H1 (cell line): ENCODE measurements around the gene PFKM. TPM values are rescaled to one million over a fixed set of nuclear protein-coding genes. Genes with fewer than 3 reads are reported as not detected.
A peak's percentile ranks its signal among the peaks of the same experiment; 100 is the strongest.

Source experiments
- CTCF ChIA-PET: fragments of 300-600 bp; sonication (Branson Sonifier 250); formaldehyde crosslinking; loops from one replicate; lab custom pipeline; 2021; ENCODE audit not compliant: partially characterized antibody; lab: Charles Lee
- POLR2A ChIA-PET: fragments of 300-600 bp; sonication (Branson Sonifier 250); formaldehyde crosslinking; loops from one replicate; lab custom pipeline; 2021; ENCODE audit warnings: inconsistent platforms; ENCODE audit not compliant: partially characterized antibody; lab: Charles Lee
- DNase-seq, 2 experiments: peaks; one replicate each; pipeline versions ENCODE4 v3.0.0 to v3.0.0-alpha.2; 2010 to 2022; ENCODE audit warnings: low spot score in 2 of 2, low read depth in 1 of 2, mixed read lengths in 1 of 2
- FAIRE-seq: peaks from 2 replicates; lab custom pipeline; 2011; peaks lifted over from hg19 to GRCh38; lab: Jason Lieb, UNC
- H2AFZ ChIP-seq: 2 replicates; pipeline ENCODE4 v1.8.1; 2012; ENCODE audit warnings: low read length, inconsistent platforms
- H2AK5ac ChIP-seq: 2 replicates; pipeline ENCODE4 v1.6.1; 2013; ENCODE audit warnings: low read depth, low read length
- H2BK120ac ChIP-seq: replicated peaks from 2 replicates; pipeline ENCODE3; 2013; ENCODE audit warnings: low read depth, low read length, inconsistent platforms
- H2BK12ac ChIP-seq: 2 replicates; pipeline ENCODE4 v1.6.1; 2013; ENCODE audit warnings: low read depth, low read length
- H2BK15ac ChIP-seq: 2 replicates; pipeline ENCODE4 v1.6.1; 2013; ENCODE audit warnings: low read length
- H2BK20ac ChIP-seq: 2 replicates; pipeline ENCODE4 v1.6.1; 2013; ENCODE audit warnings: low read length
- H2BK5ac ChIP-seq: 2 replicates; pipeline ENCODE4 v1.6.1; 2013; ENCODE audit warnings: low read depth, low read length
- H3K14ac ChIP-seq: 2 replicates; pipeline ENCODE4 v1.6.1; 2013; ENCODE audit warnings: inconsistent platforms; ENCODE audit not compliant: insufficient read length
- H3K18ac ChIP-seq: 2 replicates; pipeline ENCODE4 v1.6.1; 2013; ENCODE audit warnings: low read length; ENCODE audit errors: extremely low read depth
- H3K23ac ChIP-seq: 2 replicates; pipeline ENCODE4 v1.6.1; 2013; ENCODE audit warnings: inconsistent platforms; ENCODE audit not compliant: insufficient read length
- H3K23me2 ChIP-seq: 2 replicates; pipeline ENCODE4 v1.6.1; 2013; ENCODE audit warnings: low read depth, low read length
- H3K27ac ChIP-seq: 2 replicates; pipeline ENCODE4 v1.6.1; 2011; ENCODE audit warnings: low read depth, low read length, inconsistent platforms
- H3K27me3 ChIP-seq, 4 experiments: replicated peaks in 1 of 4; 1 replicate in 1 of 4; 2 replicates in 3 of 4; pipeline versions ENCODE4 v1.6.1 to v1.8.1; 2011 to 2013; ENCODE audit warnings: low read length in 3 of 4, mild to moderate bottlenecking in 3 of 4, inconsistent platforms in 2 of 4, mixed read lengths in 2 of 4, moderate library complexity in 1 of 4; ENCODE audit not compliant: control insufficient read depth in 3 of 4, insufficient read depth in 3 of 4; ENCODE audit errors: extremely low read depth in 1 of 4
- H3K36me3 ChIP-seq, 4 experiments: 2 replicates each; pipeline versions ENCODE4 v1.6.1 to v1.8.1; 2011 to 2013; ENCODE audit warnings: mild to moderate bottlenecking in 4 of 4, low read length in 3 of 4, moderate library complexity in 2 of 4, control low read depth in 1 of 4, inconsistent platforms in 1 of 4; ENCODE audit not compliant: insufficient read depth in 4 of 4, control insufficient read depth in 2 of 4
- H3K4ac ChIP-seq: replicated peaks from 2 replicates; pipeline ENCODE3; 2013; ENCODE audit warnings: low read length, low read depth, mixed read lengths, inconsistent platforms; ENCODE audit not compliant: insufficient read length
- H3K4me1 ChIP-seq, 4 experiments: replicated peaks in 1 of 4; 1 replicate in 1 of 4; 2 replicates in 3 of 4; pipeline versions ENCODE4 v1.6.1 to v1.8.1; 2011 to 2013; ENCODE audit warnings: low read length in 3 of 4, inconsistent platforms in 2 of 4, mixed read lengths in 1 of 4; ENCODE audit not compliant: insufficient read depth in 4 of 4, control insufficient read depth in 3 of 4
- H3K4me2 ChIP-seq, 2 experiments: 2 replicates each; pipeline versions ENCODE4 v1.6.1 to v1.8.1; 2011 to 2013; ENCODE audit warnings: low read depth in 2 of 2, low read length in 2 of 2, control low read depth in 1 of 2, inconsistent platforms in 1 of 2, mild to moderate bottlenecking in 1 of 2; ENCODE audit not compliant: insufficient read depth in 1 of 2
- H3K4me3 ChIP-seq, 4 experiments: fragments of 200-600, 300-600 bp in 1 of 4; sonication (generic), shearing (Covaris generic), sonication (Bioruptor Twin) in 1 of 4; 2 replicates each; pipeline versions ENCODE4 v1.5.1 to v1.8.1; 2011 to 2016; ENCODE audit warnings: low read length in 4 of 4, low read depth in 3 of 4, control low read depth in 2 of 4, inconsistent platforms in 2 of 4, mild to moderate bottlenecking in 2 of 4, mixed read lengths in 1 of 4, moderate library complexity in 1 of 4; ENCODE audit not compliant: insufficient read depth in 2 of 4; ENCODE audit errors: extremely low read depth in 1 of 4
- H3K56ac ChIP-seq: replicated peaks from 2 replicates; pipeline ENCODE3; 2013; ENCODE audit warnings: low read depth, mild to moderate bottlenecking, mixed read lengths, low read length, inconsistent platforms; ENCODE audit not compliant: insufficient read length
- H3K79me1 ChIP-seq: 2 replicates; pipeline ENCODE4 v1.6.1; 2013; ENCODE audit warnings: low read depth, low read length, control low read depth
- H3K79me2 ChIP-seq, 2 experiments: 2 replicates each; pipeline versions ENCODE4 v1.6.1 to v1.8.1; 2012 to 2013; ENCODE audit warnings: low read length in 2 of 2, mild to moderate bottlenecking in 2 of 2, inconsistent platforms in 1 of 2; ENCODE audit not compliant: insufficient read depth in 2 of 2, control insufficient read depth in 1 of 2
- H3K9ac ChIP-seq, 4 experiments: replicated peaks in 1 of 4; 1 replicate in 1 of 4; 2 replicates in 3 of 4; pipeline versions ENCODE4 v1.6.1 to v1.8.1; 2011 to 2013; ENCODE audit warnings: low read depth in 3 of 4, low read length in 3 of 4, control low read depth in 2 of 4, mild to moderate bottlenecking in 2 of 4, moderate library complexity in 2 of 4, inconsistent platforms in 1 of 4; ENCODE audit errors: extremely low read depth in 1 of 4
- H3K9me3 ChIP-seq, 2 experiments: 2 replicates each; pipeline versions ENCODE4 v1.6.1 to v1.8.1; 2012 to 2013; ENCODE audit warnings: mild to moderate bottlenecking in 2 of 2, moderate library complexity in 2 of 2, control low read depth in 1 of 2, inconsistent platforms in 1 of 2, low read depth in 1 of 2, low read length in 1 of 2, mixed read lengths in 1 of 2; ENCODE audit not compliant: insufficient read depth in 2 of 2
- H4K20me1 ChIP-seq, 2 experiments: replicated peaks in 1 of 2; 2 replicates each; pipeline versions ENCODE3 to v1.8.1; 2011 to 2013; ENCODE audit warnings: inconsistent platforms in 2 of 2, low read length in 2 of 2, mild to moderate bottlenecking in 1 of 2; ENCODE audit not compliant: insufficient read depth in 2 of 2, control insufficient read depth in 1 of 2
- H4K5ac ChIP-seq: 2 replicates; pipeline ENCODE4 v1.6.1; 2013; ENCODE audit warnings: low read length, low read depth, mixed read lengths, inconsistent platforms; ENCODE audit not compliant: insufficient read length
- H4K8ac ChIP-seq: 2 replicates; pipeline ENCODE4 v1.8.0; 2013; ENCODE audit warnings: mild to moderate bottlenecking, moderate library complexity, low read length, inconsistent platforms; ENCODE audit not compliant: insufficient read depth; ENCODE audit errors: extremely low read depth
- H4K91ac ChIP-seq: replicated peaks from 2 replicates; pipeline ENCODE3; 2013; ENCODE audit warnings: low read length, mixed read lengths, inconsistent platforms; ENCODE audit not compliant: insufficient read length
- BCL11A ChIP-seq, 2 experiments: IDR thresholded peaks; one replicate each; pipeline ENCODE4 v1.6.1; 2011; ENCODE audit warnings: low read depth in 2 of 2, low read length in 2 of 2, mild to moderate bottlenecking in 2 of 2
- BRCA1 ChIP-seq: IDR thresholded peaks from 2 replicates; pipeline ENCODE4 v1.6.1; 2012; ENCODE audit warnings: low read depth, low read length, improper control_type of control experiment
- CHD2 ChIP-seq: IDR thresholded peaks from 2 replicates; pipeline ENCODE4 v1.6.1; 2012; ENCODE audit warnings: low read length, improper control_type of control experiment
- PHF8 ChIP-seq: fragments of 200-600 bp; sonication (generic); conservative IDR thresholded peaks from 2 replicates; pipeline ENCODE4 v1.7.1; 2012; ENCODE audit warnings: low read depth, mild to moderate bottlenecking, inconsistent platforms, low read length, moderate library complexity
- RNF2 ChIP-seq: fragments of 200-900, 300-1000 bp; sonication (generic); IDR thresholded peaks from 2 replicates; pipeline ENCODE4 v1.7.1; 2016; ENCODE audit warnings: borderline replicate concordance, low read depth, mild to moderate bottlenecking, antibody characterized with exemption, low read length; ENCODE audit not compliant: poor library complexity, severe bottlenecking; ENCODE audit errors: missing control alignments
- SRF ChIP-seq: IDR thresholded peaks from 2 replicates; pipeline ENCODE4 v1.6.1; 2011; ENCODE audit warnings: mild to moderate bottlenecking, low read depth, low read length, moderate library complexity
- TCF12 ChIP-seq: IDR thresholded peaks from 2 replicates; pipeline ENCODE4 v1.6.1; 2011; ENCODE audit warnings: low read depth, mild to moderate bottlenecking, low read length
- TEAD4 ChIP-seq: IDR thresholded peaks from 2 replicates; pipeline ENCODE4 v1.6.1; 2012; ENCODE audit warnings: low read depth, low read length, inconsistent platforms, mixed read lengths
- WGBS, 2 experiments: shearing (Covaris generic) in 1 of 2; methylation state at CpG; one replicate each; pipeline versions ENCODE4 v1.1.6 to v1.1.7; 2013 to 2015; ENCODE audit warnings: low lambda C conversion rate in 2 of 2, mixed read lengths in 2 of 2, inconsistent platforms in 1 of 2, low coverage in 1 of 2, missing lambda C conversion rate in 1 of 2; ENCODE audit not compliant: insufficient replicate concordance in 2 of 2, insufficient coverage in 1 of 2, insufficient read length in 1 of 2; ENCODE audit errors: extremely low coverage in 1 of 2, missing lambda C conversion rate in 1 of 2; 5-methylcytosine and 5-hydroxymethylcytosine counted together
- polyA plus RNA-seq, 7 experiments: library from polyadenylated mRNA; depleted of rRNA in 3 of 7; stranded (reverse) in 5 of 7; unstranded in 2 of 7; fragments of >200 nt in 5 of 7; fragments of 200-250 nt in 2 of 7; gene quantifications; 1 replicate in 5 of 7; 2 replicates in 1 of 7; 4 replicates in 1 of 7; pipeline versions ENCODE4 v1.2.1 to v1.2.3, GENCODE V29; 2011 to 2013; ENCODE audit warnings: missing spikeins in 2 of 7, mixed read lengths in 2 of 7
- total RNA-seq: library from RNA; stranded (reverse); fragmentation: NEBNext Ultra II Directional; extraction: Animal tissue kit (Norgen Biotek cat#: 25700); gene quantifications from 2 replicates; pipeline ENCODE4 v1.2.1, GENCODE V29; 2021

Gene PFKM
- total and polyA plus RNA-seq, 2 of the 8 experiments (the other 6 are each of a cell fraction or from before 2014, with no cell fraction given) = 62.6 to 106 TPM

DNA sequence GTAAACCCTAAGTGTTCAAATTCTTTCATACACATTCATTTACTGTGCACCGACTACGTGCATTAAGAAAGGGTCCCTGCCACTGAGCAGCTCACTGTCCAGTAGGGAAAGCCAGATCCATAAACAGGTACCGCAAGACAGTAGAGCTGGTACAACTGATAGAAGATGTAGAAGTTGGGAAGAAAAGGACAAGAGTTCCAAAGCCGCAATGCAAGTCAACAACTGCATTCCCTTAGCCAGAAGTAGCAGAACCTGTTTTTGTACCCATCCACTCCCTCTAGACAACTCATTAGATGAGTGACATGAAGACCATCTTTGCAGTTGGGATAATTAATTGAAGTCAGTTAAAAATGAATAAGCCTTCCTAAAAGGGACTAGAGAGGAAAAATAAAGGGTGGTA, 14.6 kb upstream of the PFKM start:
- TF ChIP-seq BRCA1 = no peak
- TF ChIP-seq BCL11A (IDR thresholded peaks at IDR 0.05; ENCODE audit: low read depth in 2 of 2, low read length in 2 of 2) = no peak
- no peak for TF ChIP-seq SRF
- TF ChIP-seq TEAD4 = no peak
- TF ChIP-seq TCF12 = no peak
- TF ChIP-seq CHD2 = no peak
- no peak for TF ChIP-seq PHF8
- TF ChIP-seq RNF2 = no peak
- DNase-seq (no peak), FAIRE-seq (no peak)
- peak overlapping the region in 1 of 4 experiments; percentile 35; a peak in 2 of 7 replicates for H3K9ac ChIP-seq
- no peak overlapping the region for H4K5ac ChIP-seq
- ChIA-PET CTCF (interaction anchor here (0.6 to 1.7 kb wide), 3 partner anchors 15 to 213 kb away, joined by 3 to 5 read pairs (median 3); no protein-coding TSS in a partner anchor), POLR2A (interaction anchor here (1.7 to 7.5 kb wide), 3 partner anchors 15 to 53 kb away, joined by 5 to 56 read pairs (median 21); partner anchors contain the start of genes ASB8 and PFKM)
- H3K4me3 ChIP-seq = peak overlapping the region; percentile 93 to 99 (median 96); a peak in 7 of 8 replicates
- no peak overlapping the region for H2BK12ac ChIP-seq
- H3K79me2 ChIP-seq = peaks cover 6 to 52% of the 10 kb centered on the region in 2 experiments; a peak in 3 of 4 replicates
- H2BK15ac ChIP-seq = no peak overlapping the region
- H2AK5ac ChIP-seq = no peak overlapping the region
- H2BK120ac ChIP-seq = no peak overlapping the region
- H3K56ac ChIP-seq = no peak overlapping the region
- H3K4ac ChIP-seq = no peak overlapping the region
- H2BK5ac ChIP-seq = no peak overlapping the region
- no peak overlapping the region for H3K23ac ChIP-seq
- H3K27me3 ChIP-seq = no peaks in the 10 kb centered on the region; a peak in 2 of 7 replicates
- no peak overlapping the region for H2BK20ac ChIP-seq
- H3K18ac ChIP-seq = no peak overlapping the region
- H3K14ac ChIP-seq = no peak overlapping the region
- peaks cover 0 to 6% (median 3%) of the 10 kb centered on the region in 4 experiments; a peak in 4 of 7 replicates for H3K4me1 ChIP-seq
- H4K8ac ChIP-seq = no peak overlapping the region
- peak overlapping the region; percentile 84 to 90 for H3K4me2 ChIP-seq
- H3K36me3 ChIP-seq = no peaks in the 10 kb centered on the region
- WGBS, 2 experiments = 90% methylated on average over 4 of the region's 4 CpGs; no CpG with 5 or more reads in 1 of the 2 experiments
- no peak overlapping the region for H2AFZ ChIP-seq
- no peaks in the 10 kb centered on the region for H3K9me3 ChIP-seq
- no peaks in the 10 kb centered on the region for H4K20me1 ChIP-seq
- H4K91ac ChIP-seq = no peak overlapping the region
- peaks cover 3% of the 10 kb centered on the region; the same call in 1 of the 2 replicates for H3K79me1 ChIP-seq
- no peak overlapping the region for H3K27ac ChIP-seq
- H3K23me2 ChIP-seq = 0 out of 2 replicates have a peak, but pooled peaks cover 2% of the 10 kb centered on the region
